Measurements from ENCODE around the gene LRMDA.

LRMDA gene

DNA sequence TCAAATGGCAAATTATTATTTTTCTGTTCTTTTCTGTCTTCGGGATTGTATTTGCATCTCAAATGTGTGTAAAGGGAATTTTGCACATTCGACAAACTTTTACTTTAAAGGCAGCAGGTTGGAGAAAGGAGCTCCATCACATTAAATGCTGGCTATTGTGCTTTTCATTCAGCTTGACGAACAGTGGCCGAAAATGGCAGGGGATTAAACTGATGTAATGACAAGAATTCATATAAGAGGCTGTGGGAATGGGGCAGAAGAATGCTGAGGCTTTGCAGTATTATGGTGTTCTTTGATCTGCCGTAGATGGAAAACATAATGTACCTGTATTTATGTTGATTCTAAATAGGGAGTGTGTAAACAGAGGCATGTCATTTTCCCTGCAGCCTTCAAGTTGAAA is 376.0 kb downstream of the LRMDA start:
- no peak for DNase-seq (ENCODE audit: low read depth in 1 of 2, low spot score in 1 of 2)

DNA sequence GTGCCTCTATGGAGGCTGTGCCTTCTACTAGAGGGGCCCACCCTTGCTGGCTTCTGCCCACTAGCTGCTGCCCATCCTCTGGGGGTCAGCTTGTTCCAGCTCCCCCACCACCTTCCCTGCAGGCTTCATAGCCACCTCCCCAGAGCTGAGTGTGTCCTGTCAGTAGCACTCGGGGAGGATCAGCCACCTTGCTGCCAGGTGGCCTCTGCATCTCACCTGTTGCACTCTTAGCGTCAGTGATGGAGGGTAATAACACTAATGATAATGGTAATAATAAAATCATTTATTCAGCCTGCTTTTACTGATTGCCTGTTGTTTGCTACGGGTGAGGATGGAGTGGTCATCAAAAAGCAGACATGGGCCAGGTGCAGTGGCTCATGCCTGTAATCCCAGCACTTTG is 377.6 kb downstream of the LRMDA start:
- no peak for DNase-seq (ENCODE audit: low read depth in 1 of 2, low spot score in 1 of 2)

DNA sequence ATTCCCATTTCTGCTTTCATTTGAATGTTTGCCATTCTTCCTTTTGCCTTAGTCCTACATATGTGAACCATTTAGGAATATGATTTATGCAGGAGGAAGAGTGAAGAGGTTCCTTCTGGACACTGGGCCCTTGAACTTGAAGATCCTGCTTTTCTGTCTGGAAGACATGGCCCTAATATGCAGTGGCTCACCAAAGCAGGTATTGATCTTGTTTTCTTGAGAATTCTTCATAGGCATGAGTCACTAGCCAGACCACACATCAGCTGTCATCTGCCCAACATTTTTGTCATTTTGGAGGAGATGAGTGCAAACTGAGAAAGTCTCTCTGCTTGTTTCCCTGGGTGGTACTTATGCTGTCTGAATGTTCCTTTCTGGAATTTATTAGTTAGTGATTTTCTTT is 382.6 kb downstream of the LRMDA start:
- DNase-seq (ENCODE audit: low read depth in 1 of 2, low spot score in 1 of 2): no peak

DNA sequence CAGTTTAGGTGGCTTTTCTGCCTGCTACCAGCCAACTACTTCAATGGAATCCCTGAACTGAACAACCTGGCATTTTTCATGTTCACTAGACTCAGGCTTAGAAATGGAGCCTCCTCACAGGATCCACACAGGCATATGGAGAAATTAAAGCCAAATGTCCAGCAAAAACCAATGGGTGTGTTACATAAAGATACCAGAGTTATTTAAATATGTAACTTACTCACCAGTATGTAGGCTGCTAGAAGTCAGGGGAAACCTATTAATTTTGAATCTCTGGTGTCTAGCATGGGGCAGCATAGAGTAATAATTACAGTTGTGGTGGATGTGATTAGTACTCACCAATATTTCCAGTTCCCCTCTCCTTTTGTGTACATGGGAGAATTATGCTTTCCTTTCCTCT is 383.6 kb downstream of the LRMDA start:
- no peak for DNase-seq (ENCODE audit: low read depth in 1 of 2, low spot score in 1 of 2)

DNA sequence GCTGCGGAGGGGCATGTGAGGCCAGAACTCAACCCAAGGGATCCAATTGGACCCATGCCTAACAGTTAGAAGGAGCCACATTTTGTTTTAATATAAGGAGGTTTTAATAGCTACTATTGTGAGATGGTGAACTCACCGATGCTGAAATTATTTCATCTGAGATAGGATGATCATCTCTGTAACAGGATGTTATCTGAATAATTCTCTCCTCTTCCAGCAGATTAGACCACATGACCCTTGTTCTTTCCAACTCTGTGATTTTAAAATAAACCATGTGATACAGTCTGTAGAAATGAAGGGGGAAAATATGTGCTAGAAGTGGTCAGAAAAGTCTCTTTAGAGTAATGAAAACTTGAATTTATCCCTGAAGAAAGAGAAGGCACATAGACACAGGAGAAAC is 385.8 kb downstream of the LRMDA start:
- no peak for DNase-seq (ENCODE audit: low read depth in 1 of 2, low spot score in 1 of 2)

DNA sequence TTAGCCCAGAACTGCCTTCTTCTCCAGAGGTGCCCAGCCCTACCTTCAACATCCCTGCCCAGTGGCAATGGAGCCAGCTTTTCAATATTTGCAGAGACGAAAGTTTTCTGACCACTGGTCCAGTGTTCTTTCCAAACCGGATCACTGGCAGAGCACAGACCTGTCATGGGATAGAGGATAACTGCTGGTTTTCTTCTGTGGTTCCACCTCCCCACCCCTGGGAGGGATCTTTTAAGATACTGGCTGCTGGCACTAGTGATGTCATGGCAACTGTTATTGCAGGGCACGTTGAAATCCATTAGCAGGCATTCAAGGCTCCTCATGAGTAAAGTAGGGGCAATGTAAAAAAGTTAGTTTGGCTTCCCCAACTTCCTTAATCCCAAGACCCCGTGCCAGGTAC is 387.1 kb downstream of the LRMDA start:
- no peak for DNase-seq (ENCODE audit: low read depth in 1 of 2, low spot score in 1 of 2)

DNA sequence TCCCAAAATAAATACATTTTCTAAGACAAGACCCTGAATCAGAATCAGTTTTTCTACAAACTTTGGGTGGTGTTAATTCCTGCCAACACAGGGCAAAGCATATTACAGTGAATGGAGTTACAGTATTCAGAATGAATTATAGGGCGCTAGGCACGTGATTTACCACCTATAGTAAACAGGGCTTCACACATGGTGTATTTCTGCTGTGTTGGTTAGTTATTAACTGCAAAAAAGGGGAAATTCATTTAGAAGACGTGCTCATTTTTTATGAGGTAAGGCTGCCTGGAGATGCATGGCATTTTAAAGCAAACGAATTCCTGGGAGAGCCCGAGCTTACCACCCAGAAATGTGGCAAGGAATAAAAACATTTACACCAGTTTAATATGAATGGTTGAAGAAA is 393.8 kb downstream of the LRMDA start:
- no peak for DNase-seq (ENCODE audit: low read depth in 1 of 2, low spot score in 1 of 2)

DNA sequence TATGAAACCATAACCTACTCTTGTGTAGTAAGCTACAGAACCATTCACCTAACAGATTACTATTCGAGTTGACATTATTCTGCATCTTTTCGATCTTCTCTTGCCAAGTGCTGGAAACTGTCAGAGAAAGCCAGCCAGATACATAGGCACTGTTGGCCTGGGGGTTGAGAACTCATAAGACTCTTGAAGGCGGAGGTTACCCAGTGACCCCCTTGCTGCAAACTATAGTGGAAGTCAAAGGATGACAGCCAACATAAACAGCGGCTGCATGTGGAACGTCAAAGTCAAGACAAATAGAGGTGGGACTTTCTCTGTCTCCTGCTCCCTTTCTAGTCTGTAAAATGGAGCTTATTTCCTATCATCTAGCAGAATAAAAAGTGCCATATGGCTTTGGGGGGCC is 394.2 kb downstream of the LRMDA start:
- DNase-seq (ENCODE audit: low read depth in 1 of 2, low spot score in 1 of 2): no peak

DNA sequence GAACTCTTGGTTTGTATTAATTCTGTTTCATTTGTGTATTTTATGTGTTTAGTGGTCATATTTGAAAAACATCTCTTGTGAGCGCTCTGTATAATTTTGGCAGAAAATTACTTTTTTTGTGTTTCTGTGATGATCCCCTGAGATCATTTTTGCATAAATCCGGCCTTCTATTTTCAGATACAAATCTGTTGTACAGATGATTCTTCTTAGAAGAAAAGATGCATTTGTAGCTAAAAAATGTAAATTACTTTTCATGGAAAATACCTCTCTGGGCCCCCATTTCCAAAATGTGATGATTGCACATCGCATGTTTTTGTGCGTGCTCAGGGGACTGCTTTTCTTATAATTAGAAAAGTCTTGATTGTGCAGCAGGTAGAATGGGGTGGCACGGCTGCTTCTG is 395.4 kb downstream of the LRMDA start:
- DNase-seq (ENCODE audit: low read depth in 1 of 2, low spot score in 1 of 2): no peak

DNA sequence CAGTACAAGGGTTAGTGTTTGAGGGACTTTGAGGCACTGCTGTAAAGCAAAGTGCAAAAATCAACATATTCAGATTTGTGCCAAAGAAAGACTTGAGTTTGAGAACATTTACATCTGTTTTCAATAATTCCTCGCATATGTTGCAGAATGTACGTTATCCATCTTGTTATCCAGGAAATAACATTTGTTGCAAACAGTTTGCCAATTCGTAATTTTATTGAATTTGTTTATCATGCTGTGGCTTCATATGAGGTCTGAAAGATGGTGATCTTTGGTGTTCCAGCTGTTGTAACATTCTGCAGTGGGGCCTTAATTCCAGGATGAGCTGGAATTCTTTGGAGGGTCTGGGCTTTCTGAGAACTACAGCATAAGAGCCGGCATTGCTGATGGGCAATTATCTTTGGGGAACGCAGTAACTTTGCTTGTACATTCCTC is 396.2 kb downstream of the LRMDA start:
- DNase-seq (ENCODE audit: low read depth in 1 of 2, low spot score in 1 of 2): no peak

DNA sequence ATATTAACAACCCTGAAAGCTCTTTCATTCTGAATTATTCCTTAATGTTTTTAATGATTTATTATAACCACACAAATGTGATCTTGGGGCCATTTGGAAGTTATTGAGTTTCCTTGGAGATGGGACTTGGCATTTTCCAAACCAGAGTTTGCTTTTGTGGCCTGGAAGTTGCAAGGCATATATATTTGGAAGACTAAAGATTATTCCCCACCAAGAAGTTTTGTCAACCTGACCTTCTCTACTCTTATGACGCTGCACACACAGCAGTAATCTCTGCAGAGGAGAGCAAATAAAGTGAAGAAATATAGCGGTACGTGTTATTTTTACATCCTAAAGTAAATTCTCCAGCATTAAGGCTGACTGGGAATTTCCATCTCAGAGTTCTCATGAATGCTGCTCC is 397.0 kb downstream of the LRMDA start:
- DNase-seq (ENCODE audit: low read depth in 1 of 2, low spot score in 1 of 2): no peak

DNA sequence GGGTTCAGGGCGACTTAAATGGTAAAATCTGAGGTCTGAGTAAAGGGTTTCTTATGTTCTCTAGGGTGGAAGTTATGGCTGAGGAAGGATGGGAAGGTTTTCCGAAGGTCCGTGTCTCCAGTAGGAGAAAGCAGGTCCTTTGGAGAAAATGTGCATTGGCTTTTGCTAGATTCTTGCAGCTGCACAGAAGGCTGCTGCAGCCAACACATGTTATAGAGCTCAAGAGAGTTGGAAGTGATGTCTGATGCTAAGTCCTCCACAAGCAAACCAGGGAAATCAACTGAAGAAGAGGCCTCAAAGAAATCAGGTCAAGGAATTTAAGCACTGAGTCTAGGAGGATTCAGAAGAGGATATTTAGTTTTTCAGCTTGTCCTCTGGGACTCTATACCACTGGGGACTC is 404.6 kb downstream of the LRMDA start:
- no peak for DNase-seq (ENCODE audit: low read depth in 1 of 2, low spot score in 1 of 2)

DNA sequence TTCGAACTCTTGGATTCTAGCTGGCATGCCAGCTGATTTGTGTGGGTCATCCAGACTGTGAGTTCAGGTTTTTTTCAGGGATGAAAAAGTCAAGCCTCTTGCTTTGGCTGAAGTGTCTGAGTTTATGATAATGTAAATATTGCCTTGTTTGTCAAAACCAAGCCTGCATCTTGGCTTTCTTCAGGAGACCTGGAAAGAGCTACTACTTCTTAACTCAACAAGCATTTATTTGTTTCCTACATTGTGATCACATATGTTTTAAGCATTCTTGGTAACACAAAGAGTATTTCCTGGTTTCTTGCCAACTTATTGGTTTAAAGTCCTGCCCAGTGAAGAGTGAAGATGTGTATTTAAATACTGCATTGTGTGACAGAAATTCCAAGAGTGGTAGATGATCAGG is 407.1 kb downstream of the LRMDA start:
- no peak for DNase-seq (ENCODE audit: low read depth in 1 of 2, low spot score in 1 of 2)

DNA sequence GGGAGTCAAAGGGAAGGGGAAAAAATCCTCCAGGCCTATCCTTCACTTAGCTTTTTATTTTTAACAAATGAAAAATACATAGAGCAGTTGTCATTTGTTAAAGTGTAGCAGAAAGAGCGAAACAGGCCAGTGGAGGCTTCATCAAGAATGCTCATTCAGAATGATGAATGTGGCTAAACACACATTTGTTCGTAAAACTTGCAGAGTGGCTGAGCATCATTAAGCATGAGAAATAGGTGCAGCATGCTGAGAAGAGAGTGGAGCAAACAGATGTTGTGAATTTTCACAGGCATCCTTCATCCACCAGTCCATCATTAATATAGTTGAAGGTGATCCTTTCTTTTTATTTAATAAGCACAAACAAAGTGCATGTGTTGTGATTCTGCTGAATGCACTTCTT is 407.6 kb downstream of the LRMDA start:
- no peak for DNase-seq (ENCODE audit: low read depth in 1 of 2, low spot score in 1 of 2)

DNA sequence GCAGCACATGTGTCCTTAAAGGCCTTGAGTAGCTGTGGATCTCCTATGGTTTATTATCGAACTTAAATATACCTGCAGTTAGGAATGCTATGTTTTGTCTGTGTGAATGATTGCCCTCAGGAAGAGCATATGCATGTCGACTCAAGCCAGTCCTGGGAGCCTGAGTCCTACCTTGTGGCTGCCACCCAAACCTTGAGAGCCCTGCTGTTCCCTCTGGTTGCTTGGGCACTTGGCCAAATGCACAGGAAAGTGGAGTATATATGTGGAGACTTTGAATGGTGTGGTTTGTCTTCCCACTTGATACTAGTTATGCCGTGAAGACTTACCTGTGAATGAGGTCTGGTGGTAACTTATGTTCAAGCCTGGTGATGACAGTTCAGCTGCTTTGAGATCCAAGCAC is 409.8 kb downstream of the LRMDA start:
- no peak for DNase-seq (ENCODE audit: low read depth in 1 of 2, low spot score in 1 of 2)

DNA sequence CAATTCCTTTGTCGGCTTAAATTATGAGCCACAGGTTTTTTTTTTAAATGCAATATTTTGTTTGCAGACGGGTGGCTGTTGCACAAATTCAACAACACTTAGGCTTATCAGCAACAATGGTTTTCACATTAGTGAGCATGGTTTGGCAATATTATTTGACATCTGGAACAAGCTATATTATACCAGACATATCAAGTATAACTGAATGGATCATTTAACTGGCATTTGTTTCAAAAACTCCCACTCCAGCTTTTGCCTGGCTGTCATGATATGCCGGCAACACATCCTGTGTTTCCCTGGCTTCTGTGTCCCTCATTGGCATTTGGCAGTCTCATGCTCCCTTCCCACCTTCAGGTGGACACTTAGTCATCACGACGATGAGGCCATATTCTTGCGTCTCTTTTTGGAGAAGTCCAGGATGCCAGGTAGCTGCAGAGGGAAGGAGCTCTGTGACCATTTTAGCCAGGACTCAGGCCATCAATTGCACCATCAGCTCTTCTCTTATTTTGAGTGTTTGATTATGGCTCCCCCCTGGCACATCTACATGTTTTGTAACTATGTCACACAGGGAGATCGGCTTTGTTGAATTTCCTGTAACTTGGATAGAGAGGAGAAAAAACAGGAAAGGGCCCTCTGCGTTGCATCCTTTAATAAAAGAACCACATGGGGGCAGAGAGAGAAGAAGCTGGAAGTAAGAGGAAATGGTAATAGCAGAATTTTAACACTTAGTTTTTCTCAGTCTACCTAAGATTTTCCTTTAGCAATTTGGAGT is 413.9 kb downstream of the LRMDA start:
- DNase-seq (ENCODE audit: low read depth in 1 of 2, low spot score in 1 of 2): no peak

DNA sequence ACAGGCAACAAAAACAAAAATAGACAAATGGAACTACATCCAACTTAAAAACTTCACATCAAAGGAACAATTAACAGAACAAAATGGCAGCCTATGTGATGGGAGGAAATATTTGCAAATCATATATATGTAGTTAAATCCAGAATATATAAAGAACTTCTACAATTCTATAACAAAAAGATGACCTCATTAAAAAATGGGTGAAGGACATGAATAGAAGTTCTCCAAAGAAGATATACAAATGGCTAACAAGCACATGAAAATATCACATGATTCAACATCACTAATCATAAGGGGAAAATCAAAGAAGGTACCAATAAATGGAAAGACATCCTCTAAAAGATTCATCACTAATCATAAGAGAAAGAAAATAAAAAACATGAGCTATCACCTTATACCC is 416.1 kb downstream of the LRMDA start:
- no peak for DNase-seq (ENCODE audit: low read depth in 1 of 2, low spot score in 1 of 2)

DNA sequence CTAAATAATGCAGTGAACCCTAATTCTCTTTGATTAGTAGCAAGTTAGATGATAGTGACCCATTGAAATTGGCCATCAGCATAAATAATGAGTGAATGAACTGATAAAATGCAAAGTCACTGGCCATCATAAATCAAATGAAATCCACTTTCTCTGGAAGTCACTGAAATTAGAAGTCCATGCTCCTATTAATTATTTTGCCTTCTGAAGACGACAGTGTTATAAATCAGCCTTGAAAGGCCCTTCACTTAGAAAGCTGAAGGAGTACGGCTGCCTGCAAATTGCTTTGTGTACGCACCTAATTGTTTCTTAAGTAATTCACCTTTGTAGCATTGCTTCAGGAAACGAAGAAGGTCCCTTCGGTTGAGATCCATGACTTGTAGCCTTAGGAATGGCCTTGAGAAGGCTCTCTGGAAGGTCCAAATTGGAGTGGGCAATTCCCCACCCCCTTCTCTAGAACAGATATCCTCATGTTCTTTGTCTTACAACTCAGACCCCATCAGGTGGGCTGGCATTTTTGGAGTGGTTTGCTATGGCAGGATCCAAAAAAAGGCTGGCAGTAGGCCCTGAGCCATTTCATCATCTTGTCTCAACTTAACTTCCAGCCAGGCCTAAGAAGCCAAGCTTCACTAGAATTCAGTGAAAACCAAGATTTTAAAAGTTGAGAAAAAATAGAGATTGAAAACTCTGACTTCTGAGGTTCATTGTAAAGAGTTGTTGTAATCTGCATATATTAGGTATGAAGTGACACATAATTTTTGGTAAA is 420.3 kb downstream of the LRMDA start:
- no peak for DNase-seq (ENCODE audit: low read depth in 1 of 2, low spot score in 1 of 2)

DNA sequence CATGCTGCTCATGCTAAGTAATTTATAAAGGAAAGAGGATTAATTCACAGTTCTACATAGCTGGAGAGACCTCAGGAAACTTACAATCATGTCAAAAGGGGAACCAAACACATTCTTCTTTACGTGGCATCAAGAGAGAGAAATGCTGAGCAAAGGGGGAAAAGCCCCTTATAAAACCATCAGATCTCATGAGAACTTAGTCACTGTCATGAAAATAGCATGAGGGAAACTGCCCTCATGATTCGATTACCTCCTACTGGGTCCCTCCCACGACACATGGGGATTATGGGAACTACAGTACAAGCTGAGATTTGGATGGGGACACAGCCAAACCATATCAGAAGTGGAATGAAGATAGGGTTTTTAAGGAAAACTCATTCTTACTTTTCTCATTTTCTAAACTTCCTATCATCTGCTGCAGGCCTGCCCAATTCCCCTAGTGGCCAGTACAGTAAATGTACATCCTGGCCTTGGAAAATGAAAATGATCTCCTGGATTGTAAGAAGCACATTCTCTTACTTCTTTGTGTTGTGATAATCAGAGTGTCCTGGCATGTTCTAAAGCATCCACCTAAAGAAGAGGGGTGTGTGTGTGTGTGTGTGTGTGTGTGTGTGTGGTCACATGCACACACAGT is 421.5 kb downstream of the LRMDA start:
- no peak for DNase-seq (ENCODE audit: low read depth in 1 of 2, low spot score in 1 of 2)

DNA sequence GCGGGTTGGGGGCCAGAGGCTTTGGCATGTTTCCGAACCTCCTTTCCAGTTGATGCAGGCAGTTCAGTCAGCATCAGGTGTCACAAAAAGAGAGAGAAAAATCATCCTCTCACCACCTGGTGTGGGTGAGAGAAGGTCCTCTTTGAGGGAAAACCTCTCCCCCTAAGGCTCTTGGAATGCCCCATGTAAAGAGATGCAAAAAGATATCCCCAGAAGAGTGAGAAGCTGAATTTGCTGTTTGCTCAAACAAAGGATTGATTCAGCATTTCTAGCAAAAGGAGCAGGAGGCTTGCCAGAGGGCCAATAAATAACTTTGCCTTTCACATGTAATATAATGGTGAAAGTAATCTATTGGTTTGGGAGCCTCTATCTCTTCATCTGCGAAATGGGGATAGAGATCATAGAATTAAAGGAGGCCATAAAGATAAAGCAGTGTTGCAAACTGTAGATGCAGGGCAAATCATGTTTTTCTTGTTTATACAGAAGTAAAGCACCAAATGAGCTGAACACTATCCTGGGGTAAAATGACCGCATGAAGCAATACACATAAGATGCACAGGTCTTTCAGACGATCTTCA is 425.9 kb downstream of the LRMDA start:
- DNase-seq (ENCODE audit: low read depth in 1 of 2, low spot score in 1 of 2): no peak

DNA sequence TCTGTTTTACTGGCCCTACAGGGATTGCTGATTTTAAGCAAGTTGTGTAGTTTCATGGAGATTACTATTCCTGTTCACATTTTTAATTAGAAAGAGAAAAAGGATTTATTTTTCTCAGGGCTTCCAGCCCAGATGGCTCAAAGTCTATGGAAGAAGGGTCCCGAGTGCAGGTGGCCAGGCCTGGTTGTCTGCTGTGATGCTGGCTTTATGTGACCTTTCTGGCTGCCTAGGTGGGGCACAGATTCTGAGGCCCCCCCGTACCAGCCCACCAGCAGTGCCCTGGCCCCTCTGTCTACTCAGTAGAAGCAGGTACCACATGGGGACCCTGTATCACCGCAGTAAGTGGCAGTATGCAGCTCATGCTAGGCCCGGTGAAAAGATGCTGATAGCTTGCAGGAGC is 426.5 kb downstream of the LRMDA start:
- DNase-seq (ENCODE audit: low read depth in 1 of 2, low spot score in 1 of 2): no peak

DNA sequence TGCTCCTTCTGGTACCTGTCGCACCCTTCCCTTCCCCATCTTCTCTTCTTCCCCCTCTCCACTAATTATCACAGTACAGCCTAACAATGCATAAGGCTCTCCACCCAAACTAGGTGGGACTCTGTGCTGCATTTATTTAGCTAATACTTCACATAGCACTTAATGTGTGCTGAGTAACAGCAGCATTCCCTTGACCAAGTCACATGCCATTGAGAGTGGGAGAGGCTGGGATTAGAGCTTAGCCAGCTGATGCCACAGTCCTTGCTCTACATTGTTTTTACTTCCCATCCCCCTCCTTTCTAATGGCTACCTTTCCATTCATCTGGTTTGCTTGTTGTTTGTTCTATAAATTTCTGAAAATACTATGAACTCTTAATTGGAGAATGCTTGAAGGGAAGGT is 426.9 kb downstream of the LRMDA start:
- DNase-seq (ENCODE audit: low read depth in 1 of 2, low spot score in 1 of 2): no peak

All from stimulated activated CD4-positive, alpha-beta T cell treated with anti-CD3 and anti-CD28 coated beads, Interleukin-15, amount 100 ng/mL, for 1 hour (primary cell).